ENCODE data around the gene OR4F15. TPM values are rescaled to one million over a fixed set of nuclear protein-coding genes. Genes with fewer than 3 reads are reported as not detected.

OR4F15 gene
- total RNA-seq, 4 donors from 2014 or later, result not detected

- Histone ChIP-seq H3K9me3 (no peaks in the 10 kb centered on the region), H3K27ac (no peak overlapping the region), H3K27me3 (peaks cover 7% of the 10 kb centered on the region), H3K36me3 (no peaks in the 10 kb centered on the region), H3K4me1 (no peaks in the 10 kb centered on the region), H3K4me3 (no peak overlapping the region)
- WGBS, 2 donors (ENCODE audit: low coverage in 1 of 2), result 67% methylated on average over 6 of the region's 6 CpGs
- no peak for ATAC-seq
- TF ChIP-seq POLR2AphosphoS5 (IDR thresholded peaks at IDR 0.05) (no peak), EP300 (IDR thresholded peaks at IDR 0.05) (no peak), POLR2A (IDR thresholded peaks at IDR 0.05) (no peak), CTCF (IDR thresholded peaks at IDR 0.05) (no peak)
Measured at GRCh38 chr15:101820781-101821180, 8.8 kb downstream of the OR4F15 start.

DNA sequence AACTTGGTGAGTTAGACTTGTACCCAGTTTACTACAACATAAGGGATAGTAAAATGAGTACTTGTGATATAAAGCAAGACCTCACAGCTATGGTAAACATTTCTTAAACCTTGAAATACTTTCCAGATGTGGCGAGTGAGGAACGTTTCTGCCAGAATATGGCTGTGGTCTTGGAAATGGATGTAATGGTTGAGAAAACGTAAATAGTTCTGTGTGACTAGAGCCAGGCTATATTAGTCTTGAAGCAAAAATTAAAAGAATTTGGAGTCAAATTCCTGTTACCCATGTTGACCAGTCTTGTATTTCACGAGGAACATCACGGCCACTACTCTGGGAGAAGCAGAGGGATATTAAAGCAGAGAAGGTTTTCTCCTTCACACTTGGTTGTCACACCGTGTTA lies 15.3 kb downstream of the OR4F15 start:
- Histone ChIP-seq H3K36me3 (no peaks in the 10 kb centered on the region), H3K4me3 (no peak overlapping the region), H3K27me3 (peaks cover 3% of the 10 kb centered on the region), H3K27ac (no peak overlapping the region), H3K9me3 (no peaks in the 10 kb centered on the region), H3K4me1 (no peaks in the 10 kb centered on the region)
- TF ChIP-seq CTCF (IDR thresholded peaks at IDR 0.05) (no peak), POLR2A (IDR thresholded peaks at IDR 0.05) (no peak), POLR2AphosphoS5 (IDR thresholded peaks at IDR 0.05) (no peak), EP300 (IDR thresholded peaks at IDR 0.05) (no peak)
- ATAC-seq, result no peak
- WGBS, 2 donors (ENCODE audit: low coverage in 1 of 2), result 51 to 55% methylated on average over 6 of the region's 6 CpGs

DNA sequence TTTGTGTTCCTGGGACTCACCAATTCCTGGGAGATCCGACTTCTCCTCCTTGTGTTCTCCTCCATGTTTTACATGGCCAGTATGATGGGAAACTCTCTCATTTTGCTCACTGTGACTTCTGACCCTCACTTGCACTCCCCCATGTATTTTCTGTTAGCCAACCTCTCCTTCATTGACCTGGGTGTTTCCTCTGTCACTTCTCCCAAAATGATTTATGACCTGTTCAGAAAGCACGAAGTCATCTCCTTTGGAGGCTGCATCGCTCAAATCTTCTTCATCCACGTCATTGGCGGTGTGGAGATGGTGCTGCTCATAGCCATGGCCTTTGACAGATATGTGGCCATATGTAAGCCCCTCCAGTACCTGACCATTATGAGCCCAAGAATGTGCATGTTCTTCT lies 16.8 kb downstream of the OR4F15 start:
- H3K36me3 ChIP-seq, result no peaks in the 10 kb centered on the region
- H3K9me3 ChIP-seq, result peaks cover 0 to 1% (median 0%) of the 10 kb centered on the region in 3 donors
- H3K27me3 ChIP-seq, result peaks cover under 1% of the 10 kb centered on the region
- WGBS, 2 donors (ENCODE audit: low coverage in 1 of 2), result 71% methylated on average over 5 of the region's 5 CpGs; no CpG with 5 or more reads in 1 of the 2 donors
- TF ChIP-seq EP300 (IDR thresholded peaks at IDR 0.05) (no peak), CTCF (IDR thresholded peaks at IDR 0.05) (no peak), POLR2AphosphoS5 (IDR thresholded peaks at IDR 0.05) (no peak)
- no peaks in the 10 kb centered on the region for H3K4me1 ChIP-seq
- no peak overlapping the region for H3K4me3 ChIP-seq
- no peak overlapping the region for H3K27ac ChIP-seq
- ATAC-seq, result no peak

GRCh38 chr15:101841656-101842055 lies 29.7 kb downstream of the OR4F15 start:
- Histone ChIP-seq H3K4me3 (no peak overlapping the region), H3K36me3 (no peaks in the 10 kb centered on the region), H3K27ac (no peak overlapping the region), H3K9me3 (peaks cover 0 to 8% (median 0%) of the 10 kb centered on the region in 3 donors), H3K4me1 (no peaks in the 10 kb centered on the region), H3K27me3 (peaks cover 33% of the 10 kb centered on the region)
- 42 to 52% methylated on average over 2 to 3 of the region's 3 CpGs for WGBS, 2 donors (ENCODE audit: low coverage in 1 of 2)
- TF ChIP-seq POLR2AphosphoS5 (IDR thresholded peaks at IDR 0.05) (no peak), POLR2A (IDR thresholded peaks at IDR 0.05) (no peak), EP300 (IDR thresholded peaks at IDR 0.05) (no peak), CTCF (IDR thresholded peaks at IDR 0.05) (no peak)
- no peak for ATAC-seq

- no peak for ATAC-seq
- no peak for TF ChIP-seq CTCF (IDR thresholded peaks at IDR 0.05)
- TF ChIP-seq EP300 (IDR thresholded peaks at IDR 0.05), result no peak
- no peak for TF ChIP-seq POLR2A (IDR thresholded peaks at IDR 0.05)
- TF ChIP-seq POLR2AphosphoS5 (IDR thresholded peaks at IDR 0.05), result no peak
- WGBS, 2 donors (ENCODE audit: low coverage in 1 of 2), result 53 to 58% methylated on average over 6 of the region's 6 CpGs
Measured at GRCh38 chr15:101844916-101845315, 32.9 kb downstream of the OR4F15 start.

More at GRCh38 chr15:101844916-101845315, 32.9 kb downstream of the OR4F15 start:
- Histone ChIP-seq H3K27me3 (peaks cover 33% of the 10 kb centered on the region), H3K4me1 (no peaks in the 10 kb centered on the region), H3K4me3 (no peak overlapping the region), H3K36me3 (no peaks in the 10 kb centered on the region), H3K27ac (no peak overlapping the region), H3K9me3 (no peaks in the 10 kb centered on the region)
